HG02798 (cell line): ENCODE measurements around the gene WASF3.
A peak's percentile ranks its signal among the peaks of the same experiment; 100 is the strongest.

Source experiments
- ATAC-seq: cut with Tn5 transposase; IDR thresholded peaks from one replicate; pipeline ENCODE4 v1.9.1; 2021; ENCODE audit warnings: mild to moderate bottlenecking; ENCODE audit not compliant: unreplicated experiment, poor library complexity

Gene WASF3

GRCh38 chr13:26677156-26677555, 119.7 kb downstream of the WASF3 start:
- no peak for ATAC-seq

GRCh38 chr13:26678330-26678729, 120.8 kb downstream of the WASF3 start:
- no peak for ATAC-seq

- ATAC-seq = no peak
Measured at GRCh38 chr13:26678796-26679195, 121.3 kb downstream of the WASF3 start.

- no peak for ATAC-seq
Measured at GRCh38 chr13:26679411-26680122, 122.1 kb downstream of the WASF3 start.

- no peak for ATAC-seq
Measured at GRCh38 chr13:26680123-26680450, 122.6 kb downstream of the WASF3 start.

- ATAC-seq = no peak
Measured at GRCh38 chr13:26680572-26680971, 123.1 kb downstream of the WASF3 start.

- ATAC-seq = no peak
Measured at GRCh38 chr13:26681036-26681435, 123.6 kb downstream of the WASF3 start.

- no peak for ATAC-seq
Measured at GRCh38 chr13:26682606-26683005, 125.1 kb downstream of the WASF3 start.

GRCh38 chr13:26685606-26686005, 128.1 kb downstream of the WASF3 start:
- ATAC-seq = no peak

GRCh38 chr13:26686285-26686684, 128.8 kb downstream of the WASF3 start:
- ATAC-seq = no peak

- no peak for ATAC-seq
Measured at GRCh38 chr13:26688286-26688685, 130.8 kb downstream of the WASF3 start.

- no peak for ATAC-seq
Measured at GRCh38 chr13:26688980-26689379, 131.5 kb downstream of the WASF3 start.

GRCh38 chr13:26693749-26694463, 136.4 kb downstream of the WASF3 start:
- no peak for ATAC-seq

GRCh38 chr13:26694609-26695359, 137.3 kb downstream of the WASF3 start:
- ATAC-seq = no peak

GRCh38 chr13:26695360-26695705, 137.8 kb downstream of the WASF3 start:
- no peak for ATAC-seq

- ATAC-seq = no peak
Measured at GRCh38 chr13:26695891-26696311, 138.4 kb downstream of the WASF3 start.

- ATAC-seq = no peak
Measured at GRCh38 chr13:26697069-26697955, 139.8 kb downstream of the WASF3 start.

GRCh38 chr13:26698392-26699196, 141.1 kb downstream of the WASF3 start:
- peak; percentile 76 for ATAC-seq

GRCh38 chr13:26699197-26699490, 141.7 kb downstream of the WASF3 start:
- no peak for ATAC-seq

- ATAC-seq = no peak
Measured at GRCh38 chr13:26705536-26705935, 148.1 kb downstream of the WASF3 start.
